ENCODE results near the gene CHCHD3. TPM values are rescaled to one million over a fixed set of nuclear protein-coding genes. Genes with fewer than 3 reads are reported as not detected.
A peak's percentile ranks its signal among the peaks of the same experiment; 100 is the strongest.
"Not testable (repeated sequence)": the region's sequence is repeated elsewhere in the genome, so short reads cannot be mapped to it uniquely, and the experiment has no call there.

CHCHD3 gene
- total and polyA plus RNA-seq, 4 donors = 20.1 to 78.0 (median 46.9) TPM

DNA sequence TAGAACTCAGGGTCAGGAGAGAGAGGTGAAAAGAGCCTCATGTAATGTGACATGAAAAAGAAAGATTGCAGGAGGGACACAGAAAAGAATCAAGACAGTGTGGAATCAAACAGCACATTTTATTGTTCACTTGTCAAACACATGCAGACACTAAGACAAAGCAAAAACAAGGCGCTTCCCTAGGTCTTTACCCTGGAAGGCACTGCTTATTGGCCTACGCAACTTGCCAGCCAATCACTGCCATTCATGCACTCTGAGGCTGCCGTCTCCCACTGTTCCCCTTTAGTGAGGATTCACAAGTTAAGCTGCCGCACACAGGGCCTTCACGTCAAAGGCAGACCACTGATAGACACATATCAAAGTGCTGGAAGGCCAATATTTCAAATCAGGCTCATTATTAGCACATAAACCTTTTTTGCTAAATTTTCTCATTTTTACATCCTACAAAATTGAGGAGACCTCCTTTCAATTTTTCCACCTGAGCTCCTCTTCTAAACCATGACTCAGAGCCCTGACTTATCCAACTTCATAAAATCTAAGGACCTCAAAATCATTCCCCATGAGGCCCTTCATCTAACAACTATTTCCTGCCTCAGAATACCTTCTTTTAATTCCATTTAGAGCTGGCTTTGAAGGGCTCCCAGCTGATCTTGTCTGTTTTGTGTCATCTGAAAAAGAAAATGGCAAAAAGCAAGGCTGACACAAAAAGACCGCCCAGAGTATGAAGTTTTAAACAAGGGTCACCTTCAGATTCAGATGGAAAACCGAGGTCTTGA is 149.4 kb downstream of the CHCHD3 start:
- no peaks in the 10 kb centered on the region for H3K9me3 ChIP-seq (ENCODE audit: control insufficient read depth in 4 of 4, insufficient read depth in 3 of 4, low read length in 3 of 4)
- no peak overlapping the region for H3K4me3 ChIP-seq
- ATAC-seq (ENCODE audit: insufficient read depth, low FRiP score) (no peak), DNase-seq (no peak)
- peaks cover 0 to 3% (median 0%) of the 10 kb centered on the region in 4 donors for H3K36me3 ChIP-seq (ENCODE audit: control insufficient read depth in 4 of 4, insufficient read depth in 4 of 4, low read length in 4 of 4)
- H3K4me1 ChIP-seq (ENCODE audit: control insufficient read depth in 5 of 5, insufficient read depth in 5 of 5, low read length in 5 of 5) = peaks cover 0 to 8% (median 0%) of the 10 kb centered on the region in 5 donors
- TF ChIP-seq, protein P1, sequence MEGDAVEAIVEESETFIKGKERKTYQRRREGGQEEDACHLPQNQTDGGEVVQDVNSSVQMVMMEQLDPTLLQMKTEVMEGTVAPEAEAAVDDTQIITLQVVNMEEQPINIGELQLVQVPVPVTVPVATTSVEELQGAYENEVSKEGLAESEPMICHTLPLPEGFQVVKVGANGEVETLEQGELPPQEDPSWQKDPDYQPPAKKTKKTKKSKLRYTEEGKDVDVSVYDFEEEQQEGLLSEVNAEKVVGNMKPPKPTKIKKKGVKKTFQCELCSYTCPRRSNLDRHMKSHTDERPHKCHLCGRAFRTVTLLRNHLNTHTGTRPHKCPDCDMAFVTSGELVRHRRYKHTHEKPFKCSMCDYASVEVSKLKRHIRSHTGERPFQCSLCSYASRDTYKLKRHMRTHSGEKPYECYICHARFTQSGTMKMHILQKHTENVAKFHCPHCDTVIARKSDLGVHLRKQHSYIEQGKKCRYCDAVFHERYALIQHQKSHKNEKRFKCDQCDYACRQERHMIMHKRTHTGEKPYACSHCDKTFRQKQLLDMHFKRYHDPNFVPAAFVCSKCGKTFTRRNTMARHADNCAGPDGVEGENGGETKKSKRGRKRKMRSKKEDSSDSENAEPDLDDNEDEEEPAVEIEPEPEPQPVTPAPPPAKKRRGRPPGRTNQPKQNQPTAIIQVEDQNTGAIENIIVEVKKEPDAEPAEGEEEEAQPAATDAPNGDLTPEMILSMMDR (IDR thresholded peaks at IDR 0.05; ENCODE audit: control extremely low read depth, extremely low read depth) = no peak
- no peaks in the 10 kb centered on the region for H3K27me3 ChIP-seq (ENCODE audit: control insufficient read depth in 3 of 3, insufficient read depth in 3 of 3, low read length in 2 of 3)
- H3K9ac ChIP-seq (ENCODE audit: insufficient read depth in 1 of 2, low read length in 2 of 2) = no peak overlapping the region
- WGBS, 2 donors = 92 to 93% methylated on average over 7 of the region's 7 CpGs
- H3K27ac ChIP-seq (ENCODE audit: low read depth in 1 of 2, low read length in 1 of 2) = no peak overlapping the region

DNA sequence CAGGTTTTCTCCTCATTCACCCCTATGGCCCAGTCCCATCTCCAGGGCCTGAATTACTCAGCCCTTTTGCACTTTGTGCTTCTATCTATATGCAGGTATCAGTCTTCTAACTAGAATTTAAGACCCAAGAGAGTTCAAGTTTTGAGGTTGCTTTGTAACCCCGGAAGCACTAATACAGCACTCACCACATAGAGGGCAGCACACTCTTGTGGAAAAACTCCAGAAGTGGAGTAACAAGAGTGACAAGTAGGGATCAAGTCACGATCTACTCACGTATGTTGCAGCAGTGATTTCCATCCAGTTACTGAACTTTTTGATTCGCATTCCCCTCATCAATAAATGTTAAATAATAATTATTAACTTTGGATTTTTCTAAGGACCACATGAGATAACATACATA is 151.0 kb downstream of the CHCHD3 start:
- 73 to 79% methylated on average over 4 of the region's 4 CpGs for WGBS, 2 donors
- no peaks in the 10 kb centered on the region for H3K36me3 ChIP-seq (ENCODE audit: control insufficient read depth in 4 of 4, insufficient read depth in 4 of 4, low read length in 4 of 4)
- H3K27me3 ChIP-seq (ENCODE audit: control insufficient read depth in 3 of 3, insufficient read depth in 3 of 3, low read length in 2 of 3) = no peaks in the 10 kb centered on the region
- ATAC-seq (ENCODE audit: insufficient read depth, low FRiP score) (no peak), DNase-seq (peak in 1 of 3 donors; percentile 34)
- H3K9me3 ChIP-seq (ENCODE audit: control insufficient read depth in 4 of 4, insufficient read depth in 3 of 4, low read length in 3 of 4) = no peaks in the 10 kb centered on the region
- H3K9ac ChIP-seq (ENCODE audit: insufficient read depth in 1 of 2, low read length in 2 of 2) = no peak overlapping the region
- TF ChIP-seq, protein P1 (IDR thresholded peaks at IDR 0.05; ENCODE audit: control extremely low read depth, extremely low read depth) = no peak
- H3K4me3 ChIP-seq = no peak overlapping the region
- H3K4me1 ChIP-seq (ENCODE audit: control insufficient read depth in 5 of 5, insufficient read depth in 5 of 5, low read length in 5 of 5) = no peaks in the 10 kb centered on the region
- H3K27ac ChIP-seq (ENCODE audit: low read depth in 1 of 2, low read length in 1 of 2) = no peak overlapping the region

DNA sequence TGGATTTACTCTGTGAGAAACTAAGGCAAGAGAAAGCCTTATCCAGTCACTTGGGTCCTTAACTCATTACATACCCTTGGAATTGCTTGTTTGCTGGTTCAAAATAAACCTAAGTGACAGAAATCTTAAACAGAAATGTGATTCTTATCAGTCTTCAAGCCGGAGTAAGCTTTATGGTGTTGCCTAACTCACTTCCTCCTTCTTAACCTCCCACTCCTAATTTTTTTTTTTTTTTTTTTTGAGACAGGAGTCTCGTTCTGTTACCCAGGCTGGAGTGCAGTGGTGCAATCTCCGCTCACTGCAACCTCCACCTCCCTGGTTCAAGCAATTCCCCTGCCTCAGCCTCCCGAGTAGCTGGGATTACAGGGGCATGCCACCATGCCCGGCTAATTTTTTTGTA is 151.9 kb downstream of the CHCHD3 start:
- H3K4me1 ChIP-seq (ENCODE audit: control insufficient read depth in 5 of 5, insufficient read depth in 5 of 5, low read length in 5 of 5); DNase-seq; H3K4me3 ChIP-seq; H3K36me3 ChIP-seq (ENCODE audit: control insufficient read depth in 4 of 4, insufficient read depth in 4 of 4, low read length in 4 of 4); ATAC-seq (ENCODE audit: insufficient read depth, low FRiP score); H3K9ac ChIP-seq (ENCODE audit: insufficient read depth in 1 of 2, low read length in 2 of 2); H3K27me3 ChIP-seq (ENCODE audit: control insufficient read depth in 3 of 3, insufficient read depth in 3 of 3, low read length in 2 of 3); H3K9me3 ChIP-seq (ENCODE audit: control insufficient read depth in 4 of 4, insufficient read depth in 3 of 4, low read length in 3 of 4); H3K27ac ChIP-seq (ENCODE audit: low read depth in 1 of 2, low read length in 1 of 2): not testable (repeated sequence)
- WGBS, 2 donors = 49 to 57% methylated on average over 5 of the region's 5 CpGs

DNA sequence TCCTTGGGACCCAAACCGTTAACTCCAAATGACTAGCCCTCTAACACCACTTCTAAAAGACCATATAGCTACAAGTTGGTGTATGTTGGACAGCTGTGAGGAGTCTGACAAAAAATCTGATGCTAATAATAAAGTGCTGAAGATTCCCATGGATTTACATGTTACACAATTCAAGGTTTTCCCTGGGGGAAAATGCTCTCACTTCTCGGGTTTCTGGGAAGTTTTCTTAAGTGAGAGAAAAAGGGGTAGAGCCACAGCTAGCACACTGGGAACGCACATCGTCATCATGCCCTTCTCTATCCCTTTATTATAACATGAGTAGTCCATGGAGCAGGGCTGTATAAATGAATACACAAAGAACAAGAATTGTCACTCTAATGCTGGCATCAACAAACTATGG is 162.1 kb downstream of the CHCHD3 start:
- Histone ChIP-seq H3K36me3 (ENCODE audit: control insufficient read depth in 4 of 4, insufficient read depth in 4 of 4, low read length in 4 of 4) (peaks cover 0 to 5% (median under 1%) of the 10 kb centered on the region in 4 donors), H3K4me3 (no peak overlapping the region), H3K9ac (ENCODE audit: insufficient read depth in 1 of 2, low read length in 2 of 2) (no peak overlapping the region), H3K27me3 (ENCODE audit: control insufficient read depth in 3 of 3, insufficient read depth in 3 of 3, low read length in 2 of 3) (no peaks in the 10 kb centered on the region), H3K27ac (ENCODE audit: low read depth in 1 of 2, low read length in 1 of 2) (no peak overlapping the region), H3K4me1 (ENCODE audit: control insufficient read depth in 5 of 5, insufficient read depth in 5 of 5, low read length in 5 of 5) (no peaks in the 10 kb centered on the region), H3K9me3 (ENCODE audit: control insufficient read depth in 4 of 4, insufficient read depth in 3 of 4, low read length in 3 of 4) (no peaks in the 10 kb centered on the region)
- DNase-seq = no peak
- WGBS, 2 donors = 96 to 97% methylated on average over 4 of the region's 4 CpGs
- TF ChIP-seq, protein P1 (IDR thresholded peaks at IDR 0.05; ENCODE audit: control extremely low read depth, extremely low read depth) = no peak
- ATAC-seq (ENCODE audit: insufficient read depth, low FRiP score) = no peak

Measured in lung (tissue), 12 donors.